GM23338 (cell line): ENCODE measurements around the gene CIC.

Experiments
- CREB1 ChIP-seq: fragments of 250-450 bp; sonication (Bioruptor Pico); IDR thresholded peaks from 2 replicates; pipeline ENCODE4 v1.5.0; 2020; ENCODE audit warnings: low read depth, mild to moderate bottlenecking, moderate library complexity
- CTCF ChIP-seq, 2 experiments: fragments of 200-600 bp in 1 of 2; sonication (generic) in 1 of 2; conservative IDR thresholded peaks; 2 replicates each; pipeline versions ENCODE4 v1.5.1 to v1.6.1; 2016 to 2017; ENCODE audit warnings: antibody characterized with exemption in 2 of 2, low read depth in 2 of 2, mild to moderate bottlenecking in 2 of 2, moderate library complexity in 1 of 2
- ETS1 ChIP-seq: IDR thresholded peaks from 2 replicates; pipeline ENCODE4 v1.6.1; 2016; ENCODE audit warnings: antibody characterized with exemption
- EZH2 ChIP-seq: fragments of 200-600 bp; sonication (generic); IDR thresholded peaks from one replicate; pipeline ENCODE4 v1.8.0; 2017; ENCODE audit warnings: antibody characterized with exemption, mild to moderate bottlenecking, low read depth; ENCODE audit not compliant: unreplicated experiment
- EZH2phosphoT487 ChIP-seq: fragments of 200-600 bp; sonication (generic); IDR thresholded peaks from one replicate; pipeline ENCODE4 v1.8.1; 2018; ENCODE audit warnings: antibody characterized with exemption; ENCODE audit not compliant: unreplicated experiment
- JUNB ChIP-seq: IDR thresholded peaks from one replicate; pipeline ENCODE4 v1.6.1; 2016; ENCODE audit warnings: antibody characterized with exemption; ENCODE audit not compliant: unreplicated experiment
- NANOG ChIP-seq: IDR thresholded peaks from 2 replicates; pipeline ENCODE4 v1.6.1; 2016; ENCODE audit warnings: antibody characterized with exemption, borderline replicate concordance
- POLR2AphosphoS5 ChIP-seq: IDR thresholded peaks from 2 replicates; pipeline ENCODE4 v1.6.1; 2016; ENCODE audit warnings: antibody characterized with exemption, low read depth
- REST ChIP-seq: IDR thresholded peaks from one replicate; pipeline ENCODE4 v1.6.1; 2018; ENCODE audit warnings: antibody characterized with exemption; ENCODE audit not compliant: unreplicated experiment
- STAT1 ChIP-seq: IDR thresholded peaks from one replicate; pipeline ENCODE4 v1.6.1; 2016; ENCODE audit warnings: antibody characterized with exemption; ENCODE audit not compliant: unreplicated experiment
- ZNF114 ChIP-seq: fragments of 250-450 bp; sonication (Bioruptor Pico); IDR thresholded peaks from 2 replicates; pipeline ENCODE4 v1.5.0; 2020; ENCODE audit warnings: mild to moderate bottlenecking, moderate library complexity
- ZNF331 ChIP-seq: fragments of 250-450 bp; sonication (Bioruptor Pico); IDR thresholded peaks from 2 replicates; pipeline ENCODE4 v1.5.0; 2020; ENCODE audit warnings: low read depth, mild to moderate bottlenecking, moderate library complexity

GRCh38 chr19:42335374-42335936 is 66.4 kb downstream of the CIC start:
- TF ChIP-seq REST: no peak
- no peak for TF ChIP-seq JUNB
- no peak for TF ChIP-seq POLR2AphosphoS5
- no peak for TF ChIP-seq CTCF (conservative IDR thresholded peaks at IDR 0.05; ENCODE audit: low read depth in 2 of 2)
- no peak for TF ChIP-seq EZH2phosphoT487
- no peak for TF ChIP-seq ZNF114 (CRISPR knock-in tag)
- TF ChIP-seq EZH2: no peak
- no peak for TF ChIP-seq CREB1
- TF ChIP-seq ZNF331: no peak
- TF ChIP-seq ETS1: no peak
- TF ChIP-seq STAT1: no peak
- TF ChIP-seq NANOG: no peak
